Lower leg skin (tissue), 4 donors: ENCODE measurements around the gene TRIM44. TPM values are rescaled to one million over a fixed set of nuclear protein-coding genes. Genes with fewer than 3 reads are reported as not detected.

Experiments used
- DNase-seq, 2 donors: peaks; one replicate each; pipeline ENCODE4 v3.0.0-alpha.2; 2019; ENCODE audit warnings: low spot score in 2 of 2
- H3K4me3 ChIP-seq: fragments of 200-600 bp; sonication (generic); 2 replicates; pipeline ENCODE4 v1.5.1; 2017; ENCODE audit warnings: mild to moderate bottlenecking, low read depth; ENCODE audit not compliant: poor library complexity, severe bottlenecking
- CTCF ChIP-seq, 3 donors: fragments of 450-650 bp; IDR thresholded peaks; one replicate each; pipeline ENCODE4 v1.5.1; 2016; ENCODE audit warnings: antibody characterized with exemption in 3 of 3, mild to moderate bottlenecking in 3 of 3, moderate library complexity in 2 of 3
- POLR2A ChIP-seq, 2 donors: fragments of 450-650 bp; IDR thresholded peaks; one replicate each; pipeline ENCODE4 v1.6.1; 2016 to 2017; ENCODE audit warnings: antibody characterized with exemption in 2 of 2, mild to moderate bottlenecking in 1 of 2, moderate library complexity in 1 of 2
- WGBS, 2 donors: methylation state at CpG; one replicate each; pipeline ENCODE4 v1.1.5; 2018; 5-methylcytosine and 5-hydroxymethylcytosine counted together
- intact Hi-C: fragments of 100-400 bp; cut with DNase I; formaldehyde crosslinking; loops from one replicate; pipeline ENCODE4 v1.15.0; 2023; ENCODE audit warnings: low total_unique reads
- total RNA-seq, 4 donors: library from RNA; depleted of rRNA; stranded (reverse); fragments of >200 nt; gene quantifications; one replicate each; pipeline ENCODE4 v1.1.0, GENCODE V29; 2016

TRIM44 gene
- total RNA-seq, 4 donors from 2014 or later, result 9.6 to 29.3 (median 23.8) TPM

- intact Hi-C loops, result no loop called here
- WGBS, 2 donors, result 93 to 97% methylated on average over 2 of the region's 2 CpGs
- DNase-seq, result no peak
- H3K4me3 ChIP-seq, result no peak overlapping the region
- TF ChIP-seq CTCF (IDR thresholded peaks at IDR 0.05), result no peak
- TF ChIP-seq POLR2A (IDR thresholded peaks at IDR 0.05), result no peak
Measured at GRCh38 chr11:35864131-35864530, 201.6 kb downstream of the TRIM44 start.

GRCh38 chr11:35866601-35867000 lies 204.0 kb downstream of the TRIM44 start:
- intact Hi-C loops, result no loop called here
- DNase-seq, result no peak
- WGBS, 2 donors, result 97 to 100% methylated on average over 1 of the region's 1 CpG
- H3K4me3 ChIP-seq, result no peak overlapping the region
- TF ChIP-seq POLR2A (IDR thresholded peaks at IDR 0.05) (no peak), CTCF (IDR thresholded peaks at IDR 0.05) (no peak)

Other genes starting within 250 kb of the TRIM44 start
- gene SLC1A2, start 243.2 kb upstream of the TRIM44 start, total RNA-seq, result 1 to 10 TPM in 2 of 4 donors, under 1 TPM in 2; 0.84 to 2.1 (median 1.2) TPM
- 10 to 100 TPM; 12.7 to 20.8 (median 17.8) TPM for gene PAMR1, start 137.2 kb upstream of the TRIM44 start, total RNA-seq
- gene FJX1, start 44.3 kb upstream of the TRIM44 start, total RNA-seq, result 10 to 100 TPM; 21.2 to 24.1 (median 22.5) TPM